A549 (cell line): ENCODE results near the gene ARGLU1. TPM values are rescaled to one million over a fixed set of nuclear protein-coding genes. Genes with fewer than 3 reads are reported as not detected.

Source experiments
- ATAC-seq, 2 experiments: fragments of 200-7000 bp in 1 of 2; fragments of >200 bp in 1 of 2; cut with Nextera tagmentation in 1 of 2; cut with Tn5 transposase in 1 of 2; 3 replicates each; pipeline versions ENCODE4 v1.8.0 to v1.9.1; 2018 to 2020; ENCODE audit warnings: mild to moderate bottlenecking in 1 of 2, moderate library complexity in 1 of 2
- CTCF ChIA-PET: fragments of 300-600 bp; sonication (Branson Sonifier 250); formaldehyde crosslinking; extraction: SDS; loops from one replicate; lab custom pipeline; 2021; ENCODE audit warnings: antibody characterized with exemption, inconsistent platforms; lab: Yijun Ruan, JAX
- POLR2A ChIA-PET: fragments of 350-600 bp; formaldehyde crosslinking; extraction: SDS; loops from one replicate; lab custom pipeline; 2021; ENCODE audit warnings: antibody characterized with exemption, inconsistent platforms; lab: Yijun Ruan, JAX
- DNase-seq, 2 experiments: peaks; one replicate each; pipeline versions ENCODE4 v3.0.0 to v3.0.0-alpha.2; 2011 to 2016; ENCODE audit warnings: low read depth in 1 of 2, low spot score in 1 of 2
- FAIRE-seq: peaks from 2 replicates; lab custom pipeline; 2011; peaks lifted over from hg19 to GRCh38; lab: Jason Lieb, UNC
- H3K27ac ChIP-seq, 2 experiments: fragments of >200 bp; sonication (Bioruptor Twin); formaldehyde crosslinking; 3 replicates each; pipeline ENCODE4 v1.5.1; 2016 to 2017
- H3K4me1 ChIP-seq: fragments of >200 bp; sonication (Bioruptor Twin); formaldehyde crosslinking; 3 replicates; pipeline ENCODE4 v1.6.1; 2016
- H3K4me2 ChIP-seq: fragments of >200 bp; sonication (Bioruptor Twin); formaldehyde crosslinking; 3 replicates; pipeline ENCODE4 v1.6.1; 2016
- H3K4me3 ChIP-seq: fragments of >200 bp; sonication (Bioruptor Twin); formaldehyde crosslinking; 3 replicates; pipeline ENCODE4 v1.5.1; 2016
- H3K9me3 ChIP-seq: fragments of >200 bp; sonication (Bioruptor Twin); formaldehyde crosslinking; 3 replicates; pipeline ENCODE4 v1.6.1; 2016
- ATOH8 ChIP-seq: fragments of 250-450 bp; sonication (Bioruptor Pico); IDR thresholded peaks from 2 replicates; pipeline ENCODE4 v1.5.0; 2020; ENCODE audit warnings: low read depth, mild to moderate bottlenecking, moderate library complexity
- CEBPB ChIP-seq, 2 experiments: fragments of >200 bp in 1 of 2; sonication (Bioruptor Twin) in 1 of 2; formaldehyde crosslinking in 1 of 2; IDR thresholded peaks; 2 replicates each; pipeline ENCODE4 v1.6.1; 2012 to 2016
- CTCF ChIP-seq: fragments of >200 bp; sonication (Bioruptor Twin); formaldehyde crosslinking; IDR thresholded peaks from 3 replicates; pipeline ENCODE4 v1.5.1; 2016
- EHF ChIP-seq: fragments of 250-450 bp; sonication (Bioruptor Pico); IDR thresholded peaks from 2 replicates; pipeline ENCODE4 v1.5.0; 2020; ENCODE audit warnings: mild to moderate bottlenecking
- ESRRA ChIP-seq: fragments of 150-350 bp; IDR thresholded peaks from 2 replicates; pipeline ENCODE4 v1.6.1; 2014; ENCODE audit warnings: mild to moderate bottlenecking, low read length, borderline replicate concordance
- FOSB ChIP-seq: fragments of 250-450 bp; sonication (Bioruptor Pico); IDR thresholded peaks from 2 replicates; pipeline ENCODE4 v1.5.0; 2020; ENCODE audit warnings: mild to moderate bottlenecking, moderate library complexity
- FOSL2 ChIP-seq, 2 experiments: fragments of 450-650 bp in 1 of 2; fragments of >200 bp in 1 of 2; sonication (Bioruptor Twin) in 1 of 2; formaldehyde crosslinking; IDR thresholded peaks; 2 replicates each; pipeline versions ENCODE4 v1.5.0 to v1.6.1; 2016 to 2020; ENCODE audit warnings: mild to moderate bottlenecking in 1 of 2, moderate library complexity in 1 of 2
- HEYL ChIP-seq: fragments of 250-450 bp; sonication (Bioruptor Pico); IDR thresholded peaks from 2 replicates; pipeline ENCODE4 v1.8.0; 2021; ENCODE audit warnings: mild to moderate bottlenecking, moderate library complexity
- HOXA7 ChIP-seq: fragments of 250-450 bp; sonication (Bioruptor Pico); IDR thresholded peaks from 2 replicates; pipeline ENCODE4 v1.5.0; 2020; ENCODE audit warnings: mild to moderate bottlenecking, moderate library complexity
- HOXB13 ChIP-seq: fragments of 250-450 bp; sonication (Bioruptor Pico); IDR thresholded peaks from 2 replicates; pipeline ENCODE4 v1.5.0; 2020; ENCODE audit warnings: low read depth, mild to moderate bottlenecking, moderate library complexity
- JUNB ChIP-seq: fragments of >200 bp; sonication (Bioruptor Twin); formaldehyde crosslinking; IDR thresholded peaks from 2 replicates; pipeline ENCODE4 v1.6.1; 2016
- KDM1A ChIP-seq: fragments of 200-600 bp; sonication (generic); IDR thresholded peaks from 2 replicates; pipeline ENCODE4 v1.6.1; 2016; ENCODE audit warnings: low read depth, mild to moderate bottlenecking
- KDM5A ChIP-seq: fragments of 200-600 bp; sonication (generic); IDR thresholded peaks from 2 replicates; pipeline ENCODE4 v1.6.1; 2016; ENCODE audit warnings: antibody characterized with exemption, mild to moderate bottlenecking
- MAFK ChIP-seq: fragments of 450-650 bp; IDR thresholded peaks from 2 replicates; pipeline ENCODE4 v1.6.1; 2014; ENCODE audit not compliant: partially characterized antibody
- MYC ChIP-seq: IDR thresholded peaks from 2 replicates; pipeline ENCODE4 v1.6.1; 2012; ENCODE audit warnings: mild to moderate bottlenecking, inconsistent platforms, low read length, improper control_type of control experiment, borderline replicate concordance
- NPAS2 ChIP-seq: fragments of 250-450 bp; sonication (Bioruptor Pico); IDR thresholded peaks from 2 replicates; pipeline ENCODE4 v1.8.0; 2022; ENCODE audit warnings: mild to moderate bottlenecking, moderate library complexity, borderline replicate concordance
- NR3C1 ChIP-seq: fragments of >200 bp; sonication (Bioruptor Twin); formaldehyde crosslinking; IDR thresholded peaks from 3 replicates; pipeline ENCODE4 v1.6.1; 2017
- PBX3 ChIP-seq: IDR thresholded peaks from 2 replicates; pipeline ENCODE4 v1.6.1; 2012
- POLR2A ChIP-seq: IDR thresholded peaks from 2 replicates; pipeline ENCODE4 v1.6.1; 2012; ENCODE audit warnings: mild to moderate bottlenecking, low read length
- SMC3 ChIP-seq: fragments of >200 bp; sonication (Bioruptor Twin); formaldehyde crosslinking; IDR thresholded peaks from 3 replicates; pipeline ENCODE4 v1.6.1; 2018; ENCODE audit warnings: inconsistent platforms
- USF2 ChIP-seq: fragments of 450-650 bp; IDR thresholded peaks from 2 replicates; pipeline ENCODE4 v1.6.1; 2014; ENCODE audit warnings: antibody characterized with exemption
- WGBS: methylation state at CpG from one replicate; pipeline ENCODE4 v1.1.6; 2017; ENCODE audit errors: missing lambda C conversion rate; 5-methylcytosine and 5-hydroxymethylcytosine counted together
- polyA plus RNA-seq, 4 experiments: library from polyadenylated mRNA; depleted of rRNA in 3 of 4; stranded (reverse); fragments of >200 nt; fragmentation: RNase III in 1 of 4; extraction: RNeasy Plus Mini Kit Qiagen cat#74134 plus additional on column Dnase treatment in 1 of 4; gene quantifications; 2 replicates in 3 of 4; 3 replicates in 1 of 4; pipeline ENCODE4 v1.2.3, GENCODE V29; 2011 to 2017
- TF ChIP-seq, protein P1 (sequence below): fragments of 250-450 bp; sonication (Bioruptor Pico); IDR thresholded peaks from 2 replicates; pipeline ENCODE4 v1.5.0; 2021; ENCODE audit warnings: mild to moderate bottlenecking, moderate library complexity, borderline replicate concordance
- TF ChIP-seq, protein P2 (sequence below): fragments of 150-350 bp; IDR thresholded peaks from 2 replicates; pipeline ENCODE4 v1.6.1; 2014; ENCODE audit warnings: low read depth, mild to moderate bottlenecking, low read length
- TF ChIP-seq, protein P3 (sequence below): fragments of >200 bp; sonication (Bioruptor Twin); formaldehyde crosslinking; IDR thresholded peaks from 3 replicates; pipeline ENCODE4 v1.6.1; 2016

ARGLU1 gene
- polyA plus RNA-seq, 2 of the 4 experiments (the other 2 are of a cell fraction): 67.2 to 137 TPM

DNA sequence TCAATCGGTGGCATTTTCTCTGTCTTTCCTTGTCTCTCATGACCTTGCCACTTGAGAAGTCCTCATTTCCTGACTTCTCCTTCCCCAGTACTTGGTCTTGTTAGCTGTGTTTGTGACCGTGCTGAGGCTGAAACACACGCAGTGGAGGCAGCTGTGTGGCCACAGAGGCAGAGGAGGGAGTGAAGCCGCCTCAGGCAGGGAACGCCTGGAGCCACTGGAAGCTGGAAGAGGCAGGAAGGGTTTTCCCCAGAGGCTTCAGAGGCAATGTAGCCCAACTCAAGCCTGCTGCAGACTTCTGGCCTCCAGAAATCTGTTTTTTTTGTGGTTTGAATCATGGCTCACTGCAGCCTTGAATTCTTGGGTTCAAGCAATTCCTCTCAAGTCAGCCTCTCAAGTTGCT lies 29.2 kb upstream of the ARGLU1 start:
- Histone ChIP-seq H3K4me2 (no peak overlapping the region), H3K9me3 (no peaks in the 10 kb centered on the region), H3K4me1 (no peaks in the 10 kb centered on the region), H3K27ac (no peak overlapping the region), H3K4me3 (no peak overlapping the region)
- CTCF ChIA-PET: interaction anchor here (0.7 kb wide), 1 partner anchor 1556 kb away, joined by 4 read pairs; no protein-coding TSS in a partner anchor
- no peak for TF ChIP-seq KDM1A
- no peak for TF ChIP-seq KDM5A
- WGBS: 50% methylated on average over 5 of the region's 5 CpGs
- POLR2A ChIA-PET: no interaction called here
- ATAC-seq (no peak), FAIRE-seq (no peak), DNase-seq (no peak)

DNA sequence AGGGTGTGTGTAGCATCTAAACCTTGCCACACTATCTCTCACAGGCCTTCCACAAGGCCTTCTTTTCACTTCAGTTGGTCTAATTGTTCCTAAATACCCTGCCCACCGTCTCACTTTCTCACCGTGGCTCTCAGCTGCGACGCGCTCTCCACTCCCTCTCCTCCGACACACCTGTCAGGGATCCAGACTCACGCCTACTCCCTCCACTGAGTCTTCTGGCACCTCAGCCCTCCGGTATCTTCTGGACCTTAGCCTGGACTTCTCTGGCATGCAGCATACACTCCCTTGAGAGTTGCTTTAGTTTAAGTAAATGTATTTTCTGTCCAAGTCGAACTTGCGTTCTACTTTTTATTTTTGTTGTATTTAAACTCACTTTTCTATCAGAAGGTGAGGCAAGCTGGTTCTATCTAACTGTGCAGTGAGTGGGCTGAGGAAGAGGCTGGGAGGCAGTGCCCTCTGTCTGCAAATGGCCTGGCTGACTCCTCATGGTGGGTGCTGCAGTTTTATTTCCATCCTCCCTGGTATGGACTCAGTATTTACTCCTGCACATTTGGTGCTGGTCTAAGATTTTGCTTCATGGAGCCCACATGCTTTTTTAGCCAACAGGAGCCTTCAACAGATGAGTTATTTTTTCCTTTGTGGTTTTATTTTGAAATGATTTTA lies 28.5 kb upstream of the ARGLU1 start:
- FAIRE-seq (no peak), ATAC-seq (no peak), DNase-seq (no peak)
- TF ChIP-seq POLR2A (no peak), HEYL (CRISPR knock-in tag) (no peak), SMC3 (no peak), ESRRA (no peak), MAFK (no peak), CEBPB (IDR thresholded peaks at IDR 0.05) (no peak), NPAS2 (no peak), KDM5A (no peak), CTCF (no peak)
- TF ChIP-seq, protein P1, sequence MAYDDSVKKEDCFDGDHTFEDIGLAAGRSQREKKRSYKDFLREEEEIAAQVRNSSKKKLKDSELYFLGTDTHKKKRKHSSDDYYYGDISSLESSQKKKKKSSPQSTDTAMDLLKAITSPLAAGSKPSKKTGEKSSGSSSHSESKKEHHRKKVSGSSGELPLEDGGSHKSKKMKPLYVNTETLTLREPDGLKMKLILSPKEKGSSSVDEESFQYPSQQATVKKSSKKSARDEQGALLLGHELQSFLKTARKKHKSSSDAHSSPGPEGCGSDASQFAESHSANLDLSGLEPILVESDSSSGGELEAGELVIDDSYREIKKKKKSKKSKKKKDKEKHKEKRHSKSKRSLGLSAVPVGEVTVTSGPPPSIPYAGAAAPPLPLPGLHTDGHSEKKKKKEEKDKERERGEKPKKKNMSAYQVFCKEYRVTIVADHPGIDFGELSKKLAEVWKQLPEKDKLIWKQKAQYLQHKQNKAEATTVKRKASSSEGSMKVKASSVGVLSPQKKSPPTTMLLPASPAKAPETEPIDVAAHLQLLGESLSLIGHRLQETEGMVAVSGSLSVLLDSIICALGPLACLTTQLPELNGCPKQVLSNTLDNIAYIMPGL (CRISPR knock-in tag): no peak
- WGBS: 81% methylated on average over 10 of the region's 10 CpGs
- Histone ChIP-seq H3K4me3 (no peak overlapping the region), H3K9me3 (no peaks in the 10 kb centered on the region), H3K4me1 (no peaks in the 10 kb centered on the region), H3K27ac (no peak overlapping the region), H3K4me2 (no peak overlapping the region)
- POLR2A ChIA-PET: no interaction called here
- CTCF ChIA-PET: no interaction called here

DNA sequence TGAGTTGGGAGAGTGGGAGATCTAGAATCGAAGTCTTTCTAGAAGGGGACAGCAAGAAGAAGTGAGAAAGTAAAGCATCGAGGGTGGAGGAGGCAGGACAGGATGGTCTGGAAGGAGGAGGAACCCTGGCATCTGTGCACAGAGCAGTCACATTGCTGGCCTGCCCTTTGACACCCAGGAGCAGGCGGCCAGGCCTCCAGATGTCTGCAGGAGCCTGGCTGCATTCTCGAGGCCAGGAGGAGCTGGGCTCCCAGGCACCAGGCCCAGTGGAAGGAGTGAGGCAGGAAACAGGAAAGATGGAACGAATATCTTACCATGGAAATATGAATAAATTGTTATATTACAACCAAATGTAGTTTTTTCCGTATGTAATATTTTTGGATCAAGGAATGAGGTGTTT lies 27.7 kb upstream of the ARGLU1 start:
- ChIA-PET CTCF (interaction anchor here (1.5 kb wide), 1 partner anchor 25 kb away, joined by 3 read pairs; no protein-coding TSS in a partner anchor), POLR2A (no interaction called here)

More for the DNA sequence above, 27.7 kb upstream of the ARGLU1 start:
- FAIRE-seq (no peak), DNase-seq (no peak), ATAC-seq (no peak)
- H3K4me3 ChIP-seq: no peak overlapping the region
- WGBS: 31% methylated on average over 6 of the region's 6 CpGs
- no peaks in the 10 kb centered on the region for H3K4me1 ChIP-seq
- TF ChIP-seq ESRRA (no peak), ATOH8 (no peak), NR3C1 (no peak), FOSB (CRISPR knock-in tag) (no peak), MYC (no peak), POLR2A (no peak), EHF (CRISPR knock-in tag) (no peak), USF2 (no peak), PBX3 (no peak), HOXA7 (CRISPR knock-in tag) (no peak), HOXB13 (no peak), CEBPB (IDR thresholded peaks at IDR 0.05) (no peak), FOSL2 (IDR thresholded peaks at IDR 0.05) (no peak), FOSL2 (CRISPR knock-in tag; IDR thresholded peaks at IDR 0.05) (no peak), JUNB (no peak)
- TF ChIP-seq, protein P2, sequence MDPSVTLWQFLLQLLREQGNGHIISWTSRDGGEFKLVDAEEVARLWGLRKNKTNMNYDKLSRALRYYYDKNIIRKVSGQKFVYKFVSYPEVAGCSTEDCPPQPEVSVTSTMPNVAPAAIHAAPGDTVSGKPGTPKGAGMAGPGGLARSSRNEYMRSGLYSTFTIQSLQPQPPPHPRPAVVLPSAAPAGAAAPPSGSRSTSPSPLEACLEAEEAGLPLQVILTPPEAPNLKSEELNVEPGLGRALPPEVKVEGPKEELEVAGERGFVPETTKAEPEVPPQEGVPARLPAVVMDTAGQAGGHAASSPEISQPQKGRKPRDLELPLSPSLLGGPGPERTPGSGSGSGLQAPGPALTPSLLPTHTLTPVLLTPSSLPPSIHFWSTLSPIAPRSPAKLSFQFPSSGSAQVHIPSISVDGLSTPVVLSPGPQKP: no peak
- TF ChIP-seq, protein P3, sequence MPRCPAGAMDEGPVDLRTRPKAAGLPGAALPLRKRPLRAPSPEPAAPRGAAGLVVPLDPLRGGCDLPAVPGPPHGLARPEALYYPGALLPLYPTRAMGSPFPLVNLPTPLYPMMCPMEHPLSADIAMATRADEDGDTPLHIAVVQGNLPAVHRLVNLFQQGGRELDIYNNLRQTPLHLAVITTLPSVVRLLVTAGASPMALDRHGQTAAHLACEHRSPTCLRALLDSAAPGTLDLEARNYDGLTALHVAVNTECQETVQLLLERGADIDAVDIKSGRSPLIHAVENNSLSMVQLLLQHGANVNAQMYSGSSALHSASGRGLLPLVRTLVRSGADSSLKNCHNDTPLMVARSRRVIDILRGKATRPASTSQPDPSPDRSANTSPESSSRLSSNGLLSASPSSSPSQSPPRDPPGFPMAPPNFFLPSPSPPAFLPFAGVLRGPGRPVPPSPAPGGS: no peak
- no peak overlapping the region for H3K27ac ChIP-seq
- H3K4me2 ChIP-seq: no peak overlapping the region
- H3K9me3 ChIP-seq: no peaks in the 10 kb centered on the region
